GM21576 (cell line): ENCODE measurements around the gene PRSS33.

Experiments
- ATAC-seq: cut with Tn5 transposase; IDR thresholded peaks from one replicate; pipeline ENCODE4 v1.9.1; 2021; ENCODE audit warnings: mild to moderate bottlenecking, moderate library complexity; ENCODE audit not compliant: unreplicated experiment

PRSS33 gene

DNA sequence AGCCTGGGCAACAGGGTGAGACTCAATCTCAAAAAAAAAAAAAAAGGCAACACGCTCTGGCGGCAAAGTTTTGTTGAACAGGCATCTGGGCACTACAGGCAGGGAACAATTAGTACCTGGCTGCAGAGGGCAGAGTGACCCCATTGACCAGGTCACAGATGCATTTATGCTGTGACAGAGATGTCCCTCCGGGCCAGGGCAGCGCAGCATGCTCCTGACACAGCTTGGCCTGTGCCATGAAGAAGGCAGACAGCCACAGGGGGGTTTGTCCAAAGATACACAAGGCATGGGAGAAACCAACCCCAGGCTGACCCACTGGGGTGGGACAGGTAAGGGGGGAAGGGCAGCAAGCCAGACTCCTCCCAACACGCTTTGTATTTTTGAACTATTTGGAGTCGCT, 42.6 kb downstream of the PRSS33 start:
- ATAC-seq: no peak

DNA sequence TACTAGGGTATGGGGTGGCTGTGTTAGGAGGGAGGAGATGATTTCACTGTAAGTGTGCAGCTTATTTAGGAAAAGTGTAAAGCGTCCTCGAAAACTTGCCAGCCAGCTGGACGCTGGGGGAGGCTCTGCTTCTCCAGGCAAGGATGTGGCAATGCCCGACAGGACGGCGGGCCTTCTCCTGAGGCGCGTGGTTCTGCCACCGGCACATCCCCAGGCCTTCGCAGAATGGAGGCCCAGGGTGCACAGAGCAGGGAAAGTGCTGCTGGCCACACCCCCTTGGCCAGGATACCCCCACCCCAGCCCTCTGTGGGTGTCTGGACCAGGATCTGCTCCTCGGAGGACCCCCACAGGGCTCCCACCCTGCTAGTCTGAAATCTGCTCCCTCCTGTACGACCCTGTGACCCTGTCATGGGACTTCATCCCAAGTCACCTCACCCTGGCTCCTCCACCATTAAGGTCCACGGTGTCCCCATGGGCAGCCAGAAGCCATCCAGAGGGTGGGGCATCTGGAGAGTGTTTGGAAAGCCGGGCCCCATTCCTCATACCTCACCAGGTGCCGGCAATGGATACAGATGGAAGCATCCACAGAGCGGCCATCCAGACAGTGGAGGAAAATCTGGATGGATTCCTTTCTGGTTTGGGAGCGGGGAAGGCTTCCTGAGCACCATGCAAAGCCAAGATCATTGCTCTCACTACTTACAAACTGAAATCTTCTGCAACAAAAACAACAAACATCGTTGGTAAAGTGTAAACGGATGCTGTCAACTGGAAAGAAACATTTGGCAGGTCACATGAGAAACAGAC, 44.2 kb downstream of the PRSS33 start:
- ATAC-seq: no peak

DNA sequence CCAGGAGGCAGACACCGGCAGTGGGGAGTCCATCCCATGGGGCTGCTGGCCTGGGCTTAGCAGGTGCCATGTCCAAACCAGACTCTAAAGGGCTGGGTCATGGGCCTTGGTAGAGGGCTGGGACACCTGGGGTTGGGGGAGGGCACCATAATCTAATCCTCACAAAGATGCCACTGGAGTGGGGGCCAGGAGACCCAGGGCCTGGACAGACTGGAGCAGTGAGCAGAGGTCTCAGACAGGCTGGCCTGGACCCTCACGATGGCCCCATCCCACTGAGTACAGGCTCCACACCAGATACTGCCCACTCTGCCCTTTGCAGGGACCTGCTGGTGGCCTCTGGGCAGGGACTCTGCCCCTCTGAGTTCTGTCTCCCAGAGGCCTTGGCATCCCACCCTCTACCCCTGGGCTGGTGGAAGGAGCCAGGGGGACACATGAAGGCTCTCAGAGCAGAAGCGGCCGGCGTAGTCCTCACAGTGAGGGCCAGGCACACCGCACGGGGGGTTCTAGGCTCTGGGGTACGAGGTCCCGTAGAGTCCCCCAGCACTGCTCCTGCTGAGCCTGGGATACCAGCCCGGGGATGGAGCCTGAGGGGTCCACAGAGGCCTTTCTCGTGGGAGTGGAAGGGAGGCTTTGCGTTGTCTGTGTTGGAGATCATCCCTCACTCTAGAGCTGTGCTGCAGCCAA, 44.9 kb downstream of the PRSS33 start:
- no peak for ATAC-seq

DNA sequence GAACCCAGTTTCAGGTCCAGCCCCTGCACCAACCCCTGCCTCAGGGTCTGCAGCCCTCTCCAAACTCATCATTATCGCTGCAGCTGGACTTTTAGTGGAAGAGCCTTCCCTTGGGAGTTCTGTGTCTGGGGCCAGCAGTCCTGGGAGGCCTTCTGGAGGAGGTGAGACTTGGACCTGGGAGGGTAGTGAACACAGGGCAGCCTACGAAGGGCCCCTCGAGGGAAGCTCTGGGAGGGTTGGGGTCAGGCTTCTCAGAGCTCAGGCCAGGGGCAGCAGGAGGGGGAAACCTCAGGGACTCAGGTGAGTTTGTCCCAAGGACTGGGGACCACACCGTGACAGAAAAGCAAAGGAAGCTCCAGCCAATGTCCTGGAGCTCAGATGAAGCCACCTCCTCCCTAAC, 46.2 kb downstream of the PRSS33 start:
- no peak for ATAC-seq

DNA sequence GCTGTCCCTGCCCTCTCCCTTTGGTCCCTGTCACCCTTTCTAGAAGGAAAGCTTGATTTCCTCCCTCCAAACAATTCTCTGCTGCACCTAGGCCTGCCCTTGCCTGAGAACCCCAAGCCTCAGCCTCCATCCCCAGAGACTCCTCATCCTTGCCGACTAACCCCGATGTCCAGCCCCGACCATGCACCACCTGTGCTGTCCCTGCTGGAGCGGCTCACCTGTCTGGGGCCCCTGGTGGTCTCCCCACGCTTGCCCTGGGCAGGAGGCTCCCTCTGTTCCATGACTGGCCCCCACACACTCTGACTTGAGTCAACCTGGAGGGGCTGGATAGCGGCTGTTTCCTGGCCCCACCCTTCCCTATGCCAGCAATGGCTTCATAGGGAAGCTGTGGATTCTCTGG, 46.9 kb downstream of the PRSS33 start:
- ATAC-seq: no peak

DNA sequence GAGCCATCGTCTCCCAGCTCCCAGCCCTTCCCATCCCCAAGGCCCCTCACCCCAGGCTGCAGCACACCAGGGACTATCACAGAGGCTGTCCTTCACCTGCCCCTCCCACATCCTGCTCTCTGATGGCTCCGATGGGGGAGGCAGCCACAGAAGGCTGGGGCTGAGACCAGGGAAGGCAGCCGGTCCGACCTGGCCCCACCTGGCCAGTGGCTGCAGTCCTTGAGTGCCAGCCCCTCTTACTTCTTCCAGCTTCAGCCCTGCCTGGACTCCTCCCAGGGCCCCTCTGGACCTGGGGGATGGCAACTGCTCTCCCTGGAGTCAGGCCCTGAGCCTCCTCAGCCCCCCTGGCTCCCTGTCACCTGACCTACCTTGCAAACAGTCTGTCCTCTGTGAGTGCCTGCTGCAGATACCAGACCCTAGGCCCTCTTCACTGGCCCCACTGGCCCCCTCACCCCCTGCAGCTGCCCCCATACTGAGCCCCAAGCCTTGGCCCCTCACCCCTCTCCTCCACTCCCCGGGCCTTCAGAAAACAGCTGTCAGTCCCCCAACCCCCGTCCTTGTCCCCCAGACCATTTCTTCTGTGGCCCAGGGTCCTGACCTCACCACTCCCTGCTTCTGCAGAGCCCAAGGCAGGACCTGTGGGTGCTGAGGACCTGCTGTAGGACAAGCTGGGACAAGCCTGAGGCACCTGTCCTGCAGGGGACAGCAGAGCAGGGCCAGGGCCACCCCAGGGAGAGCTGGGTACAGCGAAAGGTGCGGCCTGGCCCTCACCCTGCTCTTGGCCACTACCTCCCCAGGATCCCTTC, 47.5 kb downstream of the PRSS33 start:
- ATAC-seq: no peak

DNA sequence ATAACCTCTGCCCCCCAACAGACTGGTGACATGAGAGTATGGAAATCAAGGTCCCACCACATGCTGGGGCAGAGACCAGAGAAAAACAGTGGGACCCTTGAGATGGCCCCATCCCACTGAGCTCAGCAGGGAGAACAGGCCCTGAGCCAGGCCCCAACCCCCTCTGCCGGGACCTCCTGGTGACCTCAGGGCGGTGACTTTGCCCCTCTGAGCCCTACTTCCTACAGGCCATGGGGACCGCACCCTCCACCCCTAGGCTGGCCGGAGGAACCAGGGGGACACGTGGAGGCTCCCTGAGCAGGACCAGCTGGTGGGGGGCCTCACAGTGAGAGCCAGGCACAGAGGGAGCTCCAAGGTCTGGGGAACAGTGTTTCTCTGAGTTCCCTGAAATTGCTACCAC, 48.7 kb downstream of the PRSS33 start:
- ATAC-seq: no peak

DNA sequence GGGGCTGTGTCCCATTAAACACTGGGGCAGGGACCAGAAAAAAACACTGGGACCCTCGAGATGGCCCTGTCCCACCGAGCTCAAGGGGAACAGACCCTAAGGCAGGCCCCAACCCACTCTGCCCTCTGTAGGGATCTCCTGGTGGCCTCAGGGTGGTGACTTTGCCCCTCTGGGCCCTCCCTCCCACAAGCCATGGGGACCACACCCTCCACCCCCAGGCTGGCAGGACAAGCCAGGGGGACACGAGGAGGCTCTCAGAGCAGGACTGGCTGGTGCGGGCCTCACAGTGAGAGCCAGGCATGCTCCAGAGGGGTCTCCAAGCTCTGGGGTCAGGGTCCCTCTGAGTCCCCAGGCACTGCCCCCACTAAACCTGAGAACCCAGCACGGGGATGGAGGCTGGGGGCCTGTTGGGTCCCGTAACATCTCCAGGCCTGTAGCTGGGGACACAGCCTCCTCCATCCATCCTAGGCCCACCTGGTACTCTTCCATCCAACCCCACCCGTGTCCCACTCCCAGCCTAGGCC, 49.4 kb downstream of the PRSS33 start:
- ATAC-seq: no peak

DNA sequence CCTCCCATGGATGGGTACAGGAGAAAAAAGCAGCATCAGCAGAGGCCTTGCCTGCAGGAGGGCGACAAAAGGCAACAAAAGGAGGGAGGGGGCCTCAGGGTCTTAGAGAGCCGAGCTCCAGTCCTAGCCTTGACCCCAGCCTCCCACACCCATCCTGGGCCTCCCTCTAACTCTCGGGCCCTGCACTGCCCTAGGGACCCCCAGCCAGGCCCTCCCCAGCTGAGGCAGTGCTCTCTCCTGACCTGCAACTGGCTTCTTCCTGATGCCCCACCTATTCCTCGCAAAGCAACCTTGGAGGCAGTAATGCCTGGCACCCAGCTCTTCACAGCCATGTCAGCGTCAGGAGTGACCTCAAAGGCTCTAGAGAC, 50.1 kb downstream of the PRSS33 start:
- no peak for ATAC-seq

DNA sequence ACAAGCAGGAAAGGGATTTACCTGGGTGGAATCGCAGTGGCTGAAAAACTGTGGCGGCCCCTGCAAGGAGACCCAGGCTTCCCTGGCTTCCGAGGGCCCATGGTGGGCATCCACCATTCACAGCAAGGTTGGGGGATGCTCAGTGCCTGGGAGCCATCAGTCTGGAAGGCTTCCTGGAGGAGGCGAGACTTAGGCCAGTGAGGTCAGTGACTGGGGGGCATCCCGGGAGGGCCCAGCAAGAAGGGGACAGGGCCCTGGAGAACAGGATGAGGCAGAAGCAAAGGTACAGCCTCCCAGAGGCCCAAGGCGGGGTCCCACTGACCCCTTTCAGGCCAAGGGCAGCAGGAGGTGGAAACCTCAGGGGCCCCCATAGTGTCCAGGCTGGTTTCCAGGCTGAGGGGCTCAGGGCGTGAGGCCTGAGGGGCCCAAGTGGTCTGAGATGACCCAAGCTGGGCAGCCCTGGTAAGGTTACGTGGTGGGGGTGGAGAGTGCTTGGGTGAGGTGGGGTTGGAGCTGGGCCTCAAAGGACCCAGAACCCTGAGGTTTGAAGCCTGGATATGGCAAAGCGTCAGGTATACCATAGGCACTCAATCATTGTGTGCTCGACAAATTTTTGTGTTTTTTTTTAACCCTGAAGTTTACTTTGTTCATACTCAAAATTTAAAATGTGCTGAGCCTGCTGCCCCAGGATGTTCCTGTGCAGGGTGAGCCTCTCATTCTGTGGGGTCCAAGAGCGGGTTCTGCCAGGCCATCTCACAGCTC, 50.7 kb downstream of the PRSS33 start:
- ATAC-seq: no peak

DNA sequence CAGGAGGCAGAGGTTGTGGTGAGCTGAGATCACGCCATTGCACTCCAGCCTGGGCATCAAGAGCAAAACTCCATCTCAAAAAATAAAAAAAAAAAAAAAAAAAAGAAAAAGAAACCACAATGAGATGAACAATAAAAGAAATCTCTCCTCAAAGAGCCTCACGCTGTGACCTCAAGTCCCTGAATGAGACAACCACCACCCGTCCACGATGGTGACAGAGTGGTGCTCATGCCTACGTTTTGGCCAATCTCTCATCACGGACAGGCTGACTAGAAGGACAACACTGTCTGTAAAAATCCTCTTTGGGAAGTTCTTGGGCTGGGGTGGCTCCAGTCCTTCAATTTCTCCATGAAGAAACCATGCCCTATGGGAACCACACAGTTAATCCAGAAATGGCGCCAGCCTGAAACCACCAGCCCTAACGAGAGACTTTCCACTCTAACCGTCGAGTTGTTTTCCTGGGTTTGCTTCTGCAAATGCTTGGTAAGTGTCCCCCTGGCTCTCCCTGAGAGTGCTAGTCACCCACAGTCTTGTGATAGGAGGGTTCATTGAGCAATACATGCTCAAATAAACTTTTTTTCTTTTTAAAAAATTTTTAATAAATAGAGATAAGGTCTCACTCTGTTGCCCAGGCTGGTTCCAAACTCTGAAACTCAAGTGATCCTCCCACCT, 52.4 kb downstream of the PRSS33 start:
- no peak for ATAC-seq
